Measurements from ENCODE around the gene DCDC1. TPM values are rescaled to one million over a fixed set of nuclear protein-coding genes. Genes with fewer than 3 reads are reported as not detected.

Gene DCDC1
- total and polyA plus RNA-seq, 9 of the 15 experiments (the other 6 are each of a cell fraction or from before 2014, with no cell fraction given), result 0.05 to 0.18 (median 0.08) TPM; not detected in 3

GRCh38 chr11:31369348-31370329, at the start of gene DCDC1, which contains the start of gene DNAJC24 (continued):
- no peak for TF ChIP-seq EZH2 (IDR thresholded peaks at IDR 0.05; ENCODE audit: borderline replicate concordance, low read depth, low read length)
- TF ChIP-seq ZNF407 (IDR thresholded peaks at IDR 0.05; ENCODE audit: low read depth), result no peak
- TF ChIP-seq MYC (IDR thresholded peaks at IDR 0.05; ENCODE audit: low read depth, low read length), result peak; percentile 64
- TF ChIP-seq MYC (CRISPR knock-in tag; IDR thresholded peaks at IDR 0.05; ENCODE audit: borderline replicate concordance, low read depth), result no peak
- TF ChIP-seq NR2F6 (CRISPR knock-in tag; IDR thresholded peaks at IDR 0.05), result no peak
- TF ChIP-seq TCFL5 (CRISPR knock-in tag; conservative IDR thresholded peaks at IDR 0.05), result no peak
- no peak for TF ChIP-seq CCAR2 (IDR thresholded peaks at IDR 0.05; ENCODE audit: low read depth, low read length)
- no peak; a peak in 1 of 4 replicates for TF ChIP-seq CSDE1 (IDR thresholded peaks at IDR 0.05)
- peak; percentile 26; the same call in 1 of the 2 replicates for TF ChIP-seq ESRRA (IDR thresholded peaks at IDR 0.05; ENCODE audit: borderline replicate concordance, low read depth)
- TF ChIP-seq ZNF121 (CRISPR knock-in tag; conservative IDR thresholded peaks at IDR 0.05), result no peak
- no peak for TF ChIP-seq PRPF4 (IDR thresholded peaks at IDR 0.05; ENCODE audit: insufficient read depth, low read depth, low read length, poor library complexity, severe bottlenecking)
- no peak for TF ChIP-seq FOS (IDR thresholded peaks at IDR 0.05; ENCODE audit: extremely low read depth, insufficient read length)
- no peak for TF ChIP-seq ZNF668 (CRISPR knock-in tag; IDR thresholded peaks at IDR 0.05)
- TF ChIP-seq STAT5B (CRISPR knock-in tag; IDR thresholded peaks at IDR 0.05), result no peak
- no peak for TF ChIP-seq ZFP30 (CRISPR knock-in tag; IDR thresholded peaks at IDR 0.05; ENCODE audit: borderline replicate concordance)
- TF ChIP-seq, protein P1, sequence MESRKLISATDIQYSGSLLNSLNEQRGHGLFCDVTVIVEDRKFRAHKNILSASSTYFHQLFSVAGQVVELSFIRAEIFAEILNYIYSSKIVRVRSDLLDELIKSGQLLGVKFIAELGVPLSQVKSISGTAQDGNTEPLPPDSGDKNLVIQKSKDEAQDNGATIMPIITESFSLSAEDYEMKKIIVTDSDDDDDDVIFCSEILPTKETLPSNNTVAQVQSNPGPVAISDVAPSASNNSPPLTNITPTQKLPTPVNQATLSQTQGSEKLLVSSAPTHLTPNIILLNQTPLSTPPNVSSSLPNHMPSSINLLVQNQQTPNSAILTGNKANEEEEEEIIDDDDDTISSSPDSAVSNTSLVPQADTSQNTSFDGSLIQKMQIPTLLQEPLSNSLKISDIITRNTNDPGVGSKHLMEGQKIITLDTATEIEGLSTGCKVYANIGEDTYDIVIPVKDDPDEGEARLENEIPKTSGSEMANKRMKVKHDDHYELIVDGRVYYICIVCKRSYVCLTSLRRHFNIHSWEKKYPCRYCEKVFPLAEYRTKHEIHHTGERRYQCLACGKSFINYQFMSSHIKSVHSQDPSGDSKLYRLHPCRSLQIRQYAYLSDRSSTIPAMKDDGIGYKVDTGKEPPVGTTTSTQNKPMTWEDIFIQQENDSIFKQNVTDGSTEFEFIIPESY (CRISPR knock-in tag; IDR thresholded peaks at IDR 0.05), result no peak
- no peak for TF ChIP-seq MAFF (IDR thresholded peaks at IDR 0.05; ENCODE audit: low read length)

All from K562 (cell line).